Spleen (tissue), 11 donors: Measurements from ENCODE around the gene RTL1. TPM values are rescaled to one million over a fixed set of nuclear protein-coding genes. Genes with fewer than 3 reads are reported as not detected.

Experiments used
- DNase-seq: peaks from one replicate; pipeline ENCODE4 v3.0.0-alpha.2; 2020
- H3K27ac ChIP-seq, 8 donors: fragments of 200-600 bp; sonication (generic) in 7 of 8; 1 replicate in 4 of 8; 2 replicates in 4 of 8; pipeline versions ENCODE4 v1.5.0 to v1.8.0; 2016 to 2021; ENCODE audit warnings: inconsistent platforms in 4 of 8, mild to moderate bottlenecking in 4 of 8, moderate library complexity in 1 of 8
- H3K27me3 ChIP-seq, 7 donors: fragments of 200-600 bp; sonication (generic) in 6 of 7; replicated peaks in 1 of 7; 1 replicate in 4 of 7; 2 replicates in 3 of 7; pipeline versions ENCODE4 v1.5.0 to v1.8.0; 2016 to 2021; ENCODE audit warnings: inconsistent platforms in 3 of 7, mild to moderate bottlenecking in 1 of 7
- H3K36me3 ChIP-seq, 6 donors: fragments of 200-600 bp; sonication (generic) in 5 of 6; 1 replicate in 4 of 6; 2 replicates in 2 of 6; pipeline versions ENCODE4 v1.5.0 to v1.8.0; 2016 to 2021; ENCODE audit warnings: inconsistent platforms in 2 of 6
- H3K4me1 ChIP-seq, 6 donors: fragments of 200-600 bp; sonication (generic) in 5 of 6; 1 replicate in 3 of 6; 2 replicates in 3 of 6; pipeline versions ENCODE4 v1.5.0 to v1.8.0; 2016 to 2021; ENCODE audit warnings: inconsistent platforms in 3 of 6
- H3K4me3 ChIP-seq, 8 donors: fragments of 200-600 bp; sonication (generic) in 7 of 8; 1 replicate in 4 of 8; 2 replicates in 4 of 8; pipeline versions ENCODE4 v1.5.0 to v1.8.0; 2016 to 2021; ENCODE audit warnings: inconsistent platforms in 4 of 8, mild to moderate bottlenecking in 4 of 8, moderate library complexity in 2 of 8
- H3K9me3 ChIP-seq, 8 donors: fragments of 200-600 bp; sonication (generic) in 7 of 8; 1 replicate in 4 of 8; 2 replicates in 4 of 8; pipeline versions ENCODE4 v1.5.0 to v1.8.0; 2016 to 2021; ENCODE audit warnings: inconsistent platforms in 4 of 8
- CTCF ChIP-seq, 11 experiments: fragments of 200-600 bp in 7 of 11; fragments of 450-650 bp in 4 of 11; sonication (generic) in 4 of 11; IDR thresholded peaks in 8 of 11; conservative IDR thresholded peaks in 3 of 11; 1 replicate in 7 of 11; 2 replicates in 4 of 11; pipeline versions ENCODE4 v1.4.0 to v1.8.0; 2016 to 2021; ENCODE audit warnings: antibody characterized with exemption in 11 of 11, inconsistent platforms in 4 of 11, mild to moderate bottlenecking in 1 of 11
- POLR2A ChIP-seq, 3 donors: fragments of 450-650 bp; IDR thresholded peaks; one replicate each; pipeline ENCODE4 v1.5.1; 2017; ENCODE audit warnings: antibody characterized with exemption in 3 of 3, mild to moderate bottlenecking in 1 of 3
- POLR2AphosphoS5 ChIP-seq, 3 donors: sonication (generic); formaldehyde crosslinking; IDR thresholded peaks; one replicate each; pipeline ENCODE4 v1.5.1; 2017; ENCODE audit warnings: antibody characterized with exemption in 3 of 3
- WGBS, 5 donors: extraction: QIAGEN DNeasy Blood & Tissue Kit in 3 of 5; methylation state at CpG; one replicate each; pipeline versions ENCODE4 v1.1.5 to v1.1.7; 2013 to 2018; 5-methylcytosine and 5-hydroxymethylcytosine counted together
- intact Hi-C: fragments of 100-400 bp; cut with DNase I; formaldehyde crosslinking; loops from one replicate; pipeline ENCODE4 v1.15.0; 2023; ENCODE audit warnings: low total_unique reads
- polyA plus RNA-seq, 3 donors: library from polyadenylated mRNA; stranded (reverse); fragments of 200-250 nt; gene quantifications; one replicate each; pipeline ENCODE4 v1.2.1, GENCODE V29; 2013
- total RNA-seq, 7 donors: library from RNA; depleted of rRNA in 3 of 7; stranded (reverse); fragments of >200 nt in 3 of 7; fragmentation: NEBNext Ultra II Directional in 4 of 7; extraction: Animal tissue kit (Norgen Biotek cat#: 25700) in 4 of 7; gene quantifications; one replicate each; pipeline versions ENCODE4 v1.1.0 to v1.2.1, GENCODE V29; 2016 to 2021
- donor health status: healthy with polysubstance abuse.
- donor health status: DM: no; HTN: no; CAD: no; lungs with moderate emphysema.
- donor health status: DM: no; HTN: no; CAD: no.
- donor health status: Bipolar disorder and iron deficiency.
- donor health status: healthy.
- donor health status: DM: no; HTN: no; CAD: no.
- donor health status: DM: yes; HTN: yes; CAD: no.

The RTL1 gene
- total and polyA plus RNA-seq, 10 donors, result under 0.01 TPM; not detected in 9

GRCh38 chr14:100880271-100881101 lies 23.0 kb downstream of the RTL1 start:
- intact Hi-C loops, result no loop called here
- no peak overlapping the region for H3K27ac ChIP-seq

GRCh38 chr14:100879782-100880181 lies 23.7 kb downstream of the RTL1 start:
- peak; percentile 52 for DNase-seq
- TF ChIP-seq POLR2A (IDR thresholded peaks at IDR 0.05), result no peak
- no peak for TF ChIP-seq CTCF (IDR thresholded peaks at IDR 0.05 in 8 of 11, conservative IDR thresholded peaks at IDR 0.05 in 3 of 11)
- TF ChIP-seq POLR2AphosphoS5 (IDR thresholded peaks at IDR 0.05), result no peak
- WGBS, 5 donors, result 86 to 97% (median 89%) methylated on average over 8 of the region's 8 CpGs

More at GRCh38 chr14:100880271-100881101, 23.0 kb downstream of the RTL1 start:
- DNase-seq, result peak; percentile 61
- H3K9me3 ChIP-seq, result peaks cover 0 to 23% (median 0%) of the 10 kb centered on the region in 8 donors
- H3K4me3 ChIP-seq, result no peak overlapping the region
- TF ChIP-seq POLR2AphosphoS5 (IDR thresholded peaks at IDR 0.05) (no peak), POLR2A (IDR thresholded peaks at IDR 0.05) (no peak), CTCF (IDR thresholded peaks at IDR 0.05 in 8 of 11, conservative IDR thresholded peaks at IDR 0.05 in 3 of 11) (no peak)
- H3K27me3 ChIP-seq, result peaks cover 0 to 19% (median 0%) of the 10 kb centered on the region in 7 donors
- WGBS, 5 donors, result 87 to 95% (median 91%) methylated on average over 26 to 34 of the region's 34 CpGs
- peaks cover 0 to 17% (median 0%) of the 10 kb centered on the region in 6 donors for H3K36me3 ChIP-seq
- no peaks in the 10 kb centered on the region for H3K4me1 ChIP-seq

GRCh38 chr14:100879194-100879593 lies 24.3 kb downstream of the RTL1 start:
- H3K36me3 ChIP-seq, result peaks cover 0 to 13% (median 0%) of the 10 kb centered on the region in 6 donors
- WGBS, 5 donors, result 67 to 81% (median 80%) methylated on average over 2 to 8 of the region's 8 CpGs
- peaks cover 0 to 28% (median 0%) of the 10 kb centered on the region in 7 donors for H3K27me3 ChIP-seq
- H3K9me3 ChIP-seq, result peaks cover 0 to 23% (median 0%) of the 10 kb centered on the region in 8 donors
- DNase-seq, result peak; percentile 43
- intact Hi-C loops, result no loop called here
- TF ChIP-seq CTCF (IDR thresholded peaks at IDR 0.05 in 8 of 11, conservative IDR thresholded peaks at IDR 0.05 in 3 of 11) (no peak), POLR2A (IDR thresholded peaks at IDR 0.05) (no peak), POLR2AphosphoS5 (IDR thresholded peaks at IDR 0.05) (no peak)
- H3K27ac ChIP-seq, result no peak overlapping the region
- no peaks in the 10 kb centered on the region for H3K4me1 ChIP-seq
- H3K4me3 ChIP-seq, result no peak overlapping the region

More at GRCh38 chr14:100879782-100880181, 23.7 kb downstream of the RTL1 start:
- no peaks in the 10 kb centered on the region for H3K4me1 ChIP-seq
- peaks cover 0 to 17% (median 0%) of the 10 kb centered on the region in 6 donors for H3K36me3 ChIP-seq
- peaks cover 0 to 23% (median 0%) of the 10 kb centered on the region in 8 donors for H3K9me3 ChIP-seq
- no peak overlapping the region for H3K4me3 ChIP-seq
- intact Hi-C loops, result no loop called here
- no peak overlapping the region for H3K27ac ChIP-seq
- peaks cover 0 to 23% (median 0%) of the 10 kb centered on the region in 7 donors for H3K27me3 ChIP-seq
